Astrocyte (in vitro differentiated cells and primary cell): Measurements from ENCODE around the gene GMPR2. TPM values are rescaled to one million over a fixed set of nuclear protein-coding genes. Genes with fewer than 3 reads are reported as not detected.

Source experiments
- DNase-seq: peaks from one replicate; pipeline ENCODE4 v3.0.0-alpha.2; 2010; ENCODE audit warnings: low read depth
- FAIRE-seq: peaks from 2 replicates; lab custom pipeline; 2011; peaks lifted over from hg19 to GRCh38; lab: Jason Lieb, UNC
- H2AFZ ChIP-seq: 2 replicates; pipeline ENCODE4 v1.6.0; 2012; ENCODE audit warnings: low read depth, low read length, inconsistent platforms
- H3K27ac ChIP-seq: 2 replicates; pipeline ENCODE4 v1.5.1; 2011; ENCODE audit warnings: low read depth, low read length, inconsistent platforms
- H3K27me3 ChIP-seq: 2 replicates; pipeline ENCODE4 v1.6.0; 2011; ENCODE audit warnings: low read length, inconsistent platforms; ENCODE audit not compliant: insufficient read depth
- H3K36me3 ChIP-seq: 2 replicates; pipeline ENCODE4 v1.5.1; 2011; ENCODE audit warnings: low read length, inconsistent platforms; ENCODE audit not compliant: insufficient read depth
- H3K4me1 ChIP-seq: 2 replicates; pipeline ENCODE4 v1.5.1; 2011; ENCODE audit warnings: low read length, inconsistent platforms; ENCODE audit not compliant: insufficient read depth
- H3K4me2 ChIP-seq: 2 replicates; pipeline ENCODE4 v1.6.0; 2012; ENCODE audit warnings: low read length, inconsistent platforms
- H3K4me3 ChIP-seq: 2 replicates; pipeline ENCODE4 v1.5.1; 2011; ENCODE audit warnings: low read depth, mild to moderate bottlenecking, low read length, inconsistent platforms; ENCODE audit not compliant: insufficient read depth
- H3K79me2 ChIP-seq: 2 replicates; pipeline ENCODE4 v1.6.0; 2012; ENCODE audit warnings: mild to moderate bottlenecking, low read length, inconsistent platforms; ENCODE audit not compliant: insufficient read depth
- H3K9ac ChIP-seq: 2 replicates; pipeline ENCODE4 v1.6.0; 2012; ENCODE audit warnings: mild to moderate bottlenecking, low read length, inconsistent platforms
- H3K9me3 ChIP-seq: 2 replicates; pipeline ENCODE4 v1.5.1; 2012; ENCODE audit warnings: low read depth, mild to moderate bottlenecking, low read length, inconsistent platforms; ENCODE audit not compliant: insufficient read depth
- H4K20me1 ChIP-seq: 2 replicates; pipeline ENCODE4 v1.6.0; 2012; ENCODE audit warnings: low read length, inconsistent platforms; ENCODE audit not compliant: insufficient read depth
- H3K27ac Mint-ChIP-seq: one replicate; pipeline ENCODE4 v1.8.0; 2021; ENCODE audit warnings: mild to moderate bottlenecking, mixed read lengths; ENCODE audit not compliant: unreplicated experiment
- H3K27me3 Mint-ChIP-seq: one replicate; pipeline ENCODE4 v1.8.0; 2021; ENCODE audit warnings: low read depth, mixed read lengths; ENCODE audit not compliant: unreplicated experiment
- H3K36me3 Mint-ChIP-seq: one replicate; pipeline ENCODE4 v1.8.0; 2021; ENCODE audit warnings: low read depth, mixed read lengths; ENCODE audit not compliant: unreplicated experiment
- H3K4me1 Mint-ChIP-seq: one replicate; pipeline ENCODE4 v1.8.0; 2021; ENCODE audit warnings: low read depth, mixed read lengths; ENCODE audit not compliant: unreplicated experiment
- H3K4me3 Mint-ChIP-seq: one replicate; pipeline ENCODE4 v1.8.0; 2021; ENCODE audit warnings: mild to moderate bottlenecking, moderate library complexity, mixed read lengths; ENCODE audit not compliant: unreplicated experiment
- H3K9me3 Mint-ChIP-seq: one replicate; pipeline ENCODE4 v1.8.0; 2021; ENCODE audit warnings: mild to moderate bottlenecking, mixed read lengths; ENCODE audit not compliant: unreplicated experiment
- EZH2 ChIP-seq: IDR thresholded peaks from 2 replicates; pipeline ENCODE4 v1.6.1; 2012; ENCODE audit warnings: mild to moderate bottlenecking, low read length, inconsistent platforms; ENCODE audit not compliant: insufficient read depth
- total RNA-seq: library from RNA; stranded (reverse); gene quantifications from 2 replicates; pipeline ENCODE4 v1.2.1, GENCODE V29; 2021
- TF ChIP-seq, protein P1 (sequence below): IDR thresholded peaks from 2 replicates; pipeline ENCODE4 v1.5.1; 2011; ENCODE audit warnings: low read depth, mild to moderate bottlenecking, inconsistent platforms, low read length, moderate library complexity; ENCODE audit not compliant: insufficient read depth

The GMPR2 gene
- total RNA-seq, 1 donor from 2014 or later: 66.5 TPM

DNA sequence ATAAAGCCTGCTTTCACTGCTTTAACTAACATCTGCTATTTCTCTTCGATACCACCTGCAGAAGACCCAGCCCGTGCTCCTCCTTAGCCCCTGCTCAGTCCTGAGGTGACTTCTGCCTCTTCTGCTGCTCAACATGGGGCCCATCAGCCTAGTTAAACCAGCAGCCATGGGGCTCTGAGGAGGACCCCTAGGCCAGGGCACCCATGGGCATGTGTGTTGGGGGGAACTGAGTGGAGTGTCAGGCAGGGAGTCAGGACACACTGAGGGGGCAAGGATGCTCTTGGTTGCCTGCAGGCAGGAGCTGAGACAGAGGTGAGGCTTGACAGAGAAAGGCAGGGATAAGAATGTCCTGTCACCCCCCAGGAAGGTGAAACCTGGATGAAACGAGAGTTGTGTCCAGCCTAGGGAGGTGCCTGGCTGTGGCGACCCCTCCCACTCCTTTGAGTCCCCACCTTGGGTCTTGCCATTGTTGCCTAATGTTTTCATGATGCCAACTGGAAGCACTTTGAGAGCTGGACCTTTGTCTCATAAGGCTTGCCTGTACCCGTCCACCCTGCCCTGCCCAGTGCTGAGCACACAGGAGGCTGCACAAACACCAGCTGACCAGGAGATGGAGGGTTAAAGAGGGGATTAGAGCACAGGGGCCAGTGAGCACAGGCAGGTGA lies 51.2 kb downstream of the GMPR2 start:
- Histone ChIP-seq H3K4me2 (no peak overlapping the region), H3K79me2 (no peaks in the 10 kb centered on the region), H3K4me1 (no peaks in the 10 kb centered on the region), H3K27ac (no peak overlapping the region), H3K9ac (no peak overlapping the region), H4K20me1 (peaks cover 12% of the 10 kb centered on the region), H3K9me3 (no peaks in the 10 kb centered on the region), H3K4me3 (no peak overlapping the region), H3K27me3 (no peaks in the 10 kb centered on the region), H2AFZ (no peak overlapping the region), H3K36me3 (no peaks in the 10 kb centered on the region)
- no peak for FAIRE-seq
- Mint-ChIP-seq H3K9me3 (no peaks in the 10 kb centered on the region), H3K27me3 (no peaks in the 10 kb centered on the region), H3K27ac (no peak overlapping the region), H3K4me1 (peaks cover 12% of the 10 kb centered on the region), H3K4me3 (no peak overlapping the region), H3K36me3 (peaks cover 10% of the 10 kb centered on the region)
- DNase-seq: no peak
- TF ChIP-seq EZH2: no peak

DNA sequence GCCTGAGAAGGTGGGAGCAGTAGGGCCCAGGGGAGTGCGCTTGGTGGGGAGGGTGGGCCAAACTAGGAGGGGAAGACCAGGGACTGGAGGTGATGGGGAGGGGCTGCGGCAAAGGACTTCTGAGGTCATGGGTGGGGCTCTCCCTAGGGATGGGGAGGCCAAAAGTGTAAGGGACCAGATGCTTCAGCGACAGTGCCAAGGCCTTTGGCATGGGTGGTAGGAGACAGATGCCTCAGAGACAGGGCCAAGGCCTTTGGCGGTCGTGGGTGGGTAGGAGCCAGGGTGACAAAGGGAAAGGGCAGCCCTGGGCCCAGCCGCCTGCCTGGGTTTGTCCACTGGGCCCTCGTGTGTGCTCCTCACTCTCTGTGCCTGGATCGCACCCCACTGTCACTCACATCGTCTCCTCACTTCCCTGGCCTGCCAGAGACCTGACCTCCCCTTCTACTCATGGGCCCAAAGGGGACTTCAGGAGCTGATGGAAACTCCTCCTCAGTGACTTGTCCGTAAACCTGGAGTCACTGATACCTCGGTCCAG lies 51.8 kb downstream of the GMPR2 start:
- FAIRE-seq (no peak), DNase-seq (no peak)
- H3K4me2 ChIP-seq: no peak overlapping the region
- no peak for TF ChIP-seq EZH2
- TF ChIP-seq, protein P1, sequence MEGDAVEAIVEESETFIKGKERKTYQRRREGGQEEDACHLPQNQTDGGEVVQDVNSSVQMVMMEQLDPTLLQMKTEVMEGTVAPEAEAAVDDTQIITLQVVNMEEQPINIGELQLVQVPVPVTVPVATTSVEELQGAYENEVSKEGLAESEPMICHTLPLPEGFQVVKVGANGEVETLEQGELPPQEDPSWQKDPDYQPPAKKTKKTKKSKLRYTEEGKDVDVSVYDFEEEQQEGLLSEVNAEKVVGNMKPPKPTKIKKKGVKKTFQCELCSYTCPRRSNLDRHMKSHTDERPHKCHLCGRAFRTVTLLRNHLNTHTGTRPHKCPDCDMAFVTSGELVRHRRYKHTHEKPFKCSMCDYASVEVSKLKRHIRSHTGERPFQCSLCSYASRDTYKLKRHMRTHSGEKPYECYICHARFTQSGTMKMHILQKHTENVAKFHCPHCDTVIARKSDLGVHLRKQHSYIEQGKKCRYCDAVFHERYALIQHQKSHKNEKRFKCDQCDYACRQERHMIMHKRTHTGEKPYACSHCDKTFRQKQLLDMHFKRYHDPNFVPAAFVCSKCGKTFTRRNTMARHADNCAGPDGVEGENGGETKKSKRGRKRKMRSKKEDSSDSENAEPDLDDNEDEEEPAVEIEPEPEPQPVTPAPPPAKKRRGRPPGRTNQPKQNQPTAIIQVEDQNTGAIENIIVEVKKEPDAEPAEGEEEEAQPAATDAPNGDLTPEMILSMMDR: no peak
- Mint-ChIP-seq H3K27me3 (no peaks in the 10 kb centered on the region), H3K4me3 (no peak overlapping the region), H3K27ac (no peak overlapping the region), H3K36me3 (peaks cover 7% of the 10 kb centered on the region), H3K4me1 (peaks cover 10% of the 10 kb centered on the region), H3K9me3 (no peaks in the 10 kb centered on the region)
- no peaks in the 10 kb centered on the region for H3K4me1 ChIP-seq
- H2AFZ ChIP-seq: no peak overlapping the region
- no peaks in the 10 kb centered on the region for H3K79me2 ChIP-seq
- no peak overlapping the region for H3K27ac ChIP-seq
- H3K27me3 ChIP-seq: no peaks in the 10 kb centered on the region
- peaks cover 12% of the 10 kb centered on the region for H4K20me1 ChIP-seq
- no peak overlapping the region for H3K9ac ChIP-seq
- H3K36me3 ChIP-seq: peaks cover 2% of the 10 kb centered on the region
- no peak overlapping the region for H3K4me3 ChIP-seq
- no peaks in the 10 kb centered on the region for H3K9me3 ChIP-seq

DNA sequence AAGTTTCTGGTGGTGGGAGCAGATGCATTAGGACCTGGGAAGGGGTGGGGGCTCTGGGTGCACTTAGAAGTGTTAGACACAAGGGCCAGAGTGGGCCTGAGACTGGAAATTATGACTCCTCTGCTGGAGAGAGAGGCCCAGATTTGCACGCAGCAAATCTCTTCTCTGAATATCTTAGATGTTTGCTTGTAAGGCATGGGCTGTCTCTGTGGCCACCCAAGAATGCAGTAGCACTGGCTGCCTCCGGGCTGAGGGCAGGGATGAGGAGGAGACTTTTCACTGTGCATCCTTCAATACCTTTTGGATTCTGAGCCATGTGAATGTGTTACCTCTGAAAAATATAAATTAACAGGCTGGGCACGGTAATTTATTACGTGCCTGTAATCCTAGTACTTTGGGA lies 52.6 kb downstream of the GMPR2 start:
- Histone ChIP-seq H3K4me1 (no peaks in the 10 kb centered on the region), H4K20me1 (peaks cover 12% of the 10 kb centered on the region), H3K4me3 (no peak overlapping the region), H3K9me3 (no peaks in the 10 kb centered on the region), H3K27me3 (no peaks in the 10 kb centered on the region), H3K79me2 (no peaks in the 10 kb centered on the region), H3K36me3 (peaks cover 3% of the 10 kb centered on the region), H2AFZ (no peak overlapping the region), H3K4me2 (no peak overlapping the region), H3K27ac (no peak overlapping the region), H3K9ac (no peak overlapping the region)
- TF ChIP-seq, protein P1: no peak
- no peak for TF ChIP-seq EZH2
- Mint-ChIP-seq H3K4me1 (peaks cover 10% of the 10 kb centered on the region), H3K36me3 (peaks cover 8% of the 10 kb centered on the region), H3K9me3 (no peaks in the 10 kb centered on the region), H3K27ac (peak overlapping the region; percentile 2), H3K27me3 (no peaks in the 10 kb centered on the region), H3K4me3 (no peak overlapping the region)
- no peak for FAIRE-seq
- DNase-seq: peak; percentile 17
